ENCODE results near the gene RBMS3.
"Not testable (repeated sequence)": the region's sequence is repeated elsewhere in the genome, so short reads cannot be mapped to it uniquely, and the experiment has no call there.

Gene RBMS3

DNA sequence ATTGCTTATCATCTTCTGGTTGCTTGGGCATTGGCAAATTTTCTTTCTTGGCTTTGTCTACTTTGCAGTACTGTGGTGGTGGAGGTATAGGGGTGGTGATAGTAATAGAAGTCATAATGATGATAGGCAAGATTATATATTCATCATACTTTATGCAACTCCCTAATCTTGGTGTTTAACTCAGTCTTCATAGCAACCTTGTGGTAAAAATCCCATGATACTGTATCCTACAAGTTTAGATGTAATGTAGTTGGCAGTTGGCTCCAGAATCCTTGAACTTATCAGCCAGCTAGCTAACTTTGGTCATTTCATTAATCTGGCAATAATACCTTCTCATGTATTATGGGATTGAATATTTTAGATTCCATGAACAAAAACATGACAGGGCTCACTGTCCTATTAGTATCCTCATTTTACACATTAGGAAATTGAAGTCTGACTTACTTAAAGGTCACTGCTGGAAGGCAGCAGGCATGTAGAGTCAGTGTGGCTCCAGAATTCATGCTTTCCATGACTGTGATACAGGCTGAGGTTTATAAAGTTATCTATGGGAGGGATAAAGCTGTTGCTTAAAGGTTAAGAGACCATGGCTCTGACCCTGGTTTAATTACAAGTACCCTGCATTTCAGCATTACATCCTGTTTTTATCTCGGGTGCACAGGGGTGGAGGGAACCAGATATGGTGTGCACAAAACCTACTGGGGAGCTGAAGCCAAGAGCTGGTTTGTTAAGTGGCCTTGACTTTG lies 33.3 kb downstream of the RBMS3 start:
- no peak for DNase-seq

GRCh38 chr3:29314727-29315088 lies 33.8 kb downstream of the RBMS3 start:
- DNase-seq: no peak

DNA sequence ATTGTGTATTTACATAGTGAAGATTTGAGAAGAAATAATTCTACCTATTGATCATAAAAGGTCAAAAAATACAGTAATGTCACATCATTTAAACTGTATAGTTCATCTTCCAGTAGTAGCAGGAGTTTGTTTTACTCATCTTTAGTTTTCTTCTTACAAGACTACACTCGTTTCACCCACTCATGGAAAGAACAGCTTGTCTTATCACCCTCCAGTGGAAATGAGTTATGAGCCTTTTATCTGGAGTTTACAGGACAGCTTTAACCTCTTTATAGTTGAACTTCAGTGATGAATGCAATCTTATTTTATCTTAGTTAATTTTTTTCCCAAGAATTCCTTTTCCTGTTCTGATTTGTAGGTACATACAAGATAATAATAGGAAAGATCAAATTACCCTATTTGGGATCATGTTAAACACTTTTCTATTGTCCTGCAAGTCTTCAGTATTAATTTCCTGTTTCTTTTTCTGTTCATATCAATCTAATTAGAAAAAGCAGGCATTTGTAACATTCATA lies 36.8 kb downstream of the RBMS3 start:
- no peak for DNase-seq

DNA sequence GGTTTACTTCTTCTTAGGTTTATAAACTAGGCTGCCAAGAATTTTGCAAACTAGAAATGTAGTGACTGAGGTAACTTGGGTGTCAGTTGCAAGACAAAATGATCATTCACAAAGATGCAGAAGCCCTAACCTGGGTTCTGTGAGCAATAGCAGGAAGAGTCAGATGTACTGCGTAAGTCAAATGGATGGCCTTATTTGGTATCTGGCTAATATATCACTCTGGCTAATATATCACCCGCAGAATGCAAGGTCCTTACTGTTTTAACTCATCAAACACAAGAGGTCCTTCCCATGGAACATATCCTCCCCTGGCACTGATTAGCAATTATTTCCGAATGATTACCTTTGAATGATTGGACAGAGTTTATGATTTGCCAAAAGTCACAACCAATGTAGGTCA lies 37.4 kb downstream of the RBMS3 start:
- no peak for DNase-seq

DNA sequence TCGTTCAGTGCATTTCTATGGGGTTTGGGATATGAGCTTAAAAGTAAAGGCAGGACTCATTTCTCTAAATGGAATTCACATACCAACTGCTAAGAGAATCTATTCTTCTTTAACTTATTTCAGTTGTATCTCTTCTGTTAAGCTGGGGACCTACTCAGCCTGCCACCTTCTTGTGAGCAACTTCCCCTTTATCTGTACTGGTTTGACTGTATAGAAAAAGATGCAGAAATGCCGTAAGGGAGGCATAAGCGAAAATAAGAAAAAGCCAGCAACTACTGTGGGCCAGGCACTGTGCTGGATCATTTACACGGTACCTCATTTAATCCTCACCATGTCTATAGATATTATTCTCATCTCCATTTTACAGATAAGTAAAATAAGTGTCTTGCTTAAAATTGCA lies 38.4 kb downstream of the RBMS3 start:
- no peak for DNase-seq

GRCh38 chr3:29319798-29320197 lies 38.9 kb downstream of the RBMS3 start:
- no peak for DNase-seq

DNA sequence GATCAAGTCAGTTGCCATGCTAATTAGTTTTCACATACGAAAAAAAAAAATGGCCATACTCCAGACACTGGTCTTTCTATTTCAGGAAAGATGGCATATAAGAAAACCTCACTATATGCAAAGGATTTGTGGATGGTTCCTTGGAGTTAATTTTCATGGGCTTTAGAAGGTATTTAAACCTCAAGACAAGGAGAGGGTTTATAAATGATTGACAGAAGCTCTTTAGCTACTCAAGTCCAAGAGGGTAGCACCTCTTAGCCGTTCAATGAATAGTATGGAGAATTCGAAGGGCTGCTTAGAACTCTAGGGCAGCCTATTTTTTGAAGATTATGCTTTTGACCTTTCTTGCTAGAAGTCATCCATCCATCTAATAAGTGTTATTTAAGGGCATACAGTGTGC lies 41.7 kb downstream of the RBMS3 start:
- no peak for DNase-seq

DNA sequence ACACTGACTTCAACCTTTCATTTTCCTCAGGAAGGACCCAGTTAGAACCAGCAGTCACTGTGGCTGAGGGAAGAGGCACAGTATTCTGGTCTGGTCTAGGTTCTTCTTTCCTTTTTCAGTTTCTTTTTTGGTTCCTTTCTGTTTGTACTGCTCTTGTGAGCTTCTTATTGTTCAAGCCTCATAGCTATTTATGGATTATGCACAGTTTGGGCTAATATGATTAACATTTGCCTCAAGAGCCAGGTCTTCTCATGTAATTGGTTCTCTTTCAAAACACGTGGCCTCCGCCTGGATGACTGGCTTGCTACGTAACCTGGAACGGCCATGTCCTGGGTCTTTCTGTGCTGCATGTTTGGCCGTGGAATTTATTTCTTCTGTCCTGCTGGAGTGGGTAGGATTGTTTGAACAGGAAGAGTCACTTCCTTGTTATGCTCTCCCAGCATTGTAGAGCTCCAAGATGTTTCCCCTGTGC lies 43.3 kb downstream of the RBMS3 start:
- DNase-seq: no peak

GRCh38 chr3:29326540-29326939 lies 45.7 kb downstream of the RBMS3 start:
- DNase-seq: not testable (repeated sequence)

- DNase-seq: no peak
These were observed 49.4 kb downstream of the RBMS3 start for GRCh38 chr3:29329986-29330890.

DNA sequence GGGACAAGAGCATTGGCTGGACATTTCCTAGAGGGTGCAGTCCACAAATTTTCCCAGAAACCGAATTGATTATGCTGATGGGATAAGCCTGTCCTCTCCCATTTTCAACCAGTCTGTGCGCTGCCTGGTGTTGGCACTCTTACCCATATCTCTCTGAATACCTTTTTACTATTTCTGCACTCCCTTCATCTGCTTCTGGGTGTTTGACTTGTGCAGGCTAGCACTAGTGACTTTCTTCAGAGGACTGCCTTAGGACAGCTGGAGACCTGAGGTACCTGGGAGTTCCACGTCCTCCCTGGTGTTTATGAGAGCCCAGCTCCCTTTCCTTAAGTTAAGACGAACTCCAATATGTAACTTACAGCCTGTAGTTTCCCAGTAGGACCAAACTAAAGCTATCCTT lies 50.2 kb downstream of the RBMS3 start:
- DNase-seq: no peak

DNA sequence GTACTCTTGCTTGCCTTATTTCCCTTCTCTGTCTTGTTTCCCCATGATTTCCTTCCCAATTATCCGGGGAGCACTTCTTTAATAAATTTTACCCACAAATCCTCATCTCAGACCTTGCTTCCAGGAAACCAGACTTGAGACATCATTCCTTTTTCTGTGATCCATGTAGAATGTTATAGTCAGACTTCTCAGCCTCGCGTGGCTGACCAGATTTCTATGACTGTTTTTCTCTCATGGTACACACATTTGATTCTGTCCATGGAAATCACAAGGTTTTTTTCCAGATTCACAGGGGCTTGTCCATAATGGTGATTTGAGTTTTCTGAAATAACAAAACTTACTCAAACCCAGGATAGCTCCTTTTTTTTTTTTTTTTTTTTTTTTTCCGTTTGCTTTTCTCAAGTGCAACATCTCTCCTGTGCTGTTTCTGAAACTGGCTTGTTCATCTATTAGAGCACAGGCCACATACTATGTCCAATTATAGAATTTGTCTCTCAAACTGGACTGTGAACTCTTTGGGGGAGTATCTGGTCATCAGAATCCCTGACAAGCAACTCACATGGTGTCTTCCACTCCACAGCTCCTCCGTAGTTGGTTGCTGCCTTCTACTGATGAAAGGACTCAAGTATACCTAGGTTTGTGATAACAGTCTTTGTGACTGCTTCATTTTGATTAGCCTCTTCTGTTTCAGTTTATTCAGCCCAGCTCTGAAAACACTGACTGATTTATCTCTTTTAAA lies 50.8 kb downstream of the RBMS3 start:
- no peak for DNase-seq

- no peak for DNase-seq
These were observed 51.3 kb downstream of the RBMS3 start for GRCh38 chr3:29332195-29332637.

DNA sequence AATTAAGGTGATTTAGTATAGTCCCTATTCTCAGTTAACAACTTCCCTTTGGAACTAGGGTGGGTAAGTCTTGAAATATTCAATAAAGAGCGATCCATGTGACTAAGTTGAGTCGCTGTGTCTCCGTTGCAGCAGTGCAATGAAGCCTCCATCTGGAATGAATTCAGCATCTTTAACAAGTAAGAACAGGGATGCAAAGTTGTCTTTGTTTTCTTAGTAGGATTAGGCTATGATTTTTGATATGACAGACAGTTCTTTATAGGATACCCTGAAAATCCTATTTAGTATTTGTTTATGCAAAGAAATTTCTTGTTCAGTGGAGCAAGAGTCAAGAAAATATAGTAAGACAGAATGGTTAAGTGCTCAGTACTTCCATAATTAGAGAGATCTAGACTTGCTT lies 52.7 kb downstream of the RBMS3 start:
- DNase-seq: no peak

GRCh38 chr3:29334706-29335105 lies 53.8 kb downstream of the RBMS3 start:
- no peak for DNase-seq

DNA sequence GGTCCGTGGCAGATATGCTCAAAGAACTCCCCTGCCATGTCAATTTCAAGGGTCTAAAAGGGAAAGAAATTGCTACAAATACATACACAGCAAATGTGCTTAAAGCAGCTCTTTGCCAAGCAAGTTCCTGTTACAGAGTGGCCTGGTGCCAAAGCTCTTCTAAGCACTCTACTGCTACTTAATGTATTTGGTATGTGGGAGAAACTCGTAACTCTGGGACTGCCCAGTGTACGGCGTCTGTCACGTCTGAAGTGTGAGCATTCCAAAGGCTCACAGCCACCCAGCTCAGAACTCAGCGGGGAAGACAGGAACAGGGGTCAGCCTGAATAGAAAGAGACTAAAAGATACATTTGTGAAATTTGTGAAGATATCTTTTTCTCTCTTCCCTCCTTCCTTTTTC lies 54.6 kb downstream of the RBMS3 start:
- no peak for DNase-seq

DNA sequence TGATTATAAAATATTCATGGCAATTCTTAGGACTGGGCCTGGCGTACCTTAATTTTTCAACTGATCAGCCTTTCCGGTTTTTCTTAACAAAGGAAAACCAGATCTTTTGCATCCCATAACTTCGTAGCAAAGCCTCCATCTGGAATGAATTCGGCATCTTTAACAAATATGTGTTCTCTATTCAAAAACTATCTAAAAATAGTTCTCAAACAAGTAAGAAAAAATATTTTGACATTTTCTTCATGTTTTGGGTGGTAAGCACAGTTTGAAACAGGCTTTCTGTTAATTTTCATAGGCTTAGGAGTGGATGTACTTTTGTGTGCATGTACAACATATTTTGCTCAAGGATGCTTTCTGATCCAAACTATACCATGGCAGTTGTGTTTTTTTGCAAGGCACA lies 55.1 kb downstream of the RBMS3 start:
- no peak for DNase-seq

DNA sequence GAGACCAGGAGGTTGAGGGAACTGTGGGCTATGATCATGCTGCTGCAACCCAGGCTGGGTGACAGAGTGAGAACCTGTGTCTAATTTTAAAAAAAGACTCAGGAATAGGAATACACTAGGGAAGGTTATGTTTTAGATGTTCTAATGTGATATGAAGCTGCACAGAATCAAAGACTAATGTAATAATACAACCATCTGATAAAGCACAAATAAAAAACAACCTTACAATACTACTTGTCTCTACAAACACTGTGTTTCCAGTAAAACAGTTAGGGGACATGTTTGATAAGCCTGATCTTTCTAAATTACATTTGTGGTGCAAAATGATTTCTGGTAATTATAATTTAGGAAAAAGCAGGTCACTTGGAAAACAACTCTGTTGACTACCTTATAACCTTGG lies 56.7 kb downstream of the RBMS3 start:
- no peak for DNase-seq

GRCh38 chr3:29338377-29338776 lies 57.5 kb downstream of the RBMS3 start:
- DNase-seq: no peak

- no peak for DNase-seq
These were observed 58.4 kb downstream of the RBMS3 start for GRCh38 chr3:29339016-29339833.

DNA sequence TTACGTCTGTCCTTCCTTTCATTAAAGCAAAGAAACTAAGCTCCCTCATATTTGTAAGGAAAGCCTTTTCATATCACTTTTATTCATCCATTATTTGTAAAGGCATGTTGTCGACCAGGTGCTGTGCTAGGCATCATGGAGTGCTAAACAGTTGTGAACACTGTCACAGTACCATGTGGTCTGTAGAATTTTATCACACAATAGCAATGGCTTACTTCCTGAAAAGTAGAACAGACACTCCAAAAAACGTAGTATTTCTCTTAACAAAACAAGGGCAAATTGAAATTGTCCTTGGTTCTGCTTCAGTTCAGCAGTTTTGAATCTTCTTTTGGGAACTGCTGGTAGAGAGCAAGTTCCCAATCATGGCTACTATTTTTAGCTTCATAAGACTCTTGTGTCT lies 63.3 kb downstream of the RBMS3 start:
- DNase-seq: no peak

DNA sequence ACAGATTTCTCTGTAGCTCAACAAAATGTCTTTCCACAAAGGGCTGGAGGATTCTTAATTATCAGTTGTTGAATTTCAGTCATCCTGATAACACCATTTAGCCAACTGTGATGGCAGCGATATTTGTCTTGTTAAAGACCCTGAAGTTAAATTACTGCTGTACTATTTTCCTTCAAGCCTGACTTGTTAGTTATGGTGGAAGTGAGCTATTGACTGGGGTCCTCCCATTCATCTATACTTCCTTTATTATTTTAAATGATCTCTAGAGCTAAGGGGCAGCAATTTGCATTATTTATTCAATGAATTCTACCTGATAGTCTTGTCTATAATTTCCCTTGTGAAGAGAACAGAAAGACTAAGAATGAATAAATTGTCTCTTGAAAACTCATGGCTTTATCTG lies 64.1 kb downstream of the RBMS3 start:
- DNase-seq: no peak
